NT2/D1 (cell line): Measurements from ENCODE around the gene BUD23.

Experiments
- DNase-seq: peaks from one replicate; pipeline ENCODE4 v3.0.0-alpha.2; 2011; ENCODE audit warnings: low read depth, low spot score
- H3K27me3 ChIP-seq: 2 replicates; pipeline ENCODE4 v1.6.0; 2011; ENCODE audit warnings: mild to moderate bottlenecking; ENCODE audit not compliant: insufficient read length, insufficient read depth
- H3K36me3 ChIP-seq: 2 replicates; pipeline ENCODE4 v1.6.1; 2011; ENCODE audit warnings: mild to moderate bottlenecking, low read length, mixed read lengths; ENCODE audit not compliant: insufficient read depth, insufficient read length
- H3K4me1 ChIP-seq: 2 replicates; pipeline ENCODE4 v1.5.1; 2011; ENCODE audit not compliant: insufficient read depth, insufficient read length
- H3K4me3 ChIP-seq: 2 replicates; pipeline ENCODE4 v1.5.1; 2011; ENCODE audit warnings: low read depth; ENCODE audit not compliant: insufficient read length
- H3K9ac ChIP-seq: 2 replicates; pipeline ENCODE4 v1.6.0; 2011; ENCODE audit warnings: low read depth; ENCODE audit not compliant: insufficient read length
- H3K9me3 ChIP-seq: 2 replicates; pipeline ENCODE4 v1.5.1; 2011; ENCODE audit warnings: mild to moderate bottlenecking, low read length; ENCODE audit not compliant: insufficient read depth
- SUZ12 ChIP-seq: IDR thresholded peaks from 2 replicates; pipeline ENCODE4 v1.6.1; 2011; ENCODE audit not compliant: insufficient read length, insufficient read depth; ENCODE audit errors: extremely low read depth
- YY1 ChIP-seq: IDR thresholded peaks from 2 replicates; pipeline ENCODE4 v1.6.1; 2011; ENCODE audit not compliant: insufficient read length, insufficient read depth
- ZNF274 ChIP-seq: IDR thresholded peaks from 2 replicates; pipeline ENCODE4 v1.6.1; 2011; ENCODE audit warnings: mild to moderate bottlenecking, low read depth, low read length

Gene BUD23

DNA sequence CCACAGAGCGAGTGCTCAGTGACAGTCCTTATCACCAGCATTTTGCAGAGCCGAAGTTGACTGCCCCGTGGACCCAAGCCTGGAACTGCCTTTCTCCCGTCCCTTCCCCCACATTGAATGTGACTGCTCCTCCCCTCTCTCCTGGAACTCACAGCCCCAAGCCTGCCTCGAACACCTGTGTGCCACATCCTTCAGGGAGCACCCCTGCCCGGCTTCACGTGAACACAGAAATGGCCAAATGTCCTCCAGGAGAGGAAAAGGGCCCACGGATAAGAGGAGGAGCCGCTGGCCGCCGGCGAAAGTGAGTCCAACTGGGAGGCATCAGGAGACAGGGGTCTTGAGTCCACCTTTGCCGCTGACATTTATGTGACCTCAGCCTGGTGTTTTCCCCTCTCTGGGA, 19.8 kb downstream of the BUD23 start:
- H3K4me1 ChIP-seq = peaks cover 20% of the 10 kb centered on the region
- peak overlapping the region; percentile 59 for H3K9ac ChIP-seq
- TF ChIP-seq SUZ12 (no peak), YY1 (no peak), ZNF274 (no peak)
- H3K4me3 ChIP-seq = peak overlapping the region; percentile 5
- DNase-seq = no peak
- no peaks in the 10 kb centered on the region for H3K27me3 ChIP-seq
- peaks cover 64% of the 10 kb centered on the region for H3K36me3 ChIP-seq
- no peaks in the 10 kb centered on the region for H3K9me3 ChIP-seq

GRCh38 chr7:73703757-73704639, 20.6 kb downstream of the BUD23 start:
- Histone ChIP-seq H3K4me1 (peaks cover 20% of the 10 kb centered on the region), H3K36me3 (peaks cover 63% of the 10 kb centered on the region), H3K9me3 (no peaks in the 10 kb centered on the region), H3K9ac (peak overlapping the region; percentile 74), H3K4me3 (peak overlapping the region; percentile 5), H3K27me3 (no peaks in the 10 kb centered on the region)
- no peak for DNase-seq
- TF ChIP-seq ZNF274 = no peak
- no peak for TF ChIP-seq SUZ12
- no peak for TF ChIP-seq YY1

- Histone ChIP-seq H3K27me3 (no peaks in the 10 kb centered on the region), H3K9ac (peak overlapping the region; percentile 74), H3K4me1 (peaks cover 20% of the 10 kb centered on the region), H3K4me3 (no peak overlapping the region), H3K9me3 (no peaks in the 10 kb centered on the region), H3K36me3 (peaks cover 55% of the 10 kb centered on the region)
- DNase-seq = no peak
- TF ChIP-seq ZNF274 = no peak
- TF ChIP-seq YY1 = no peak
- no peak for TF ChIP-seq SUZ12
Observed at GRCh38 chr7:73704640-73705550, 21.5 kb downstream of the BUD23 start.

DNA sequence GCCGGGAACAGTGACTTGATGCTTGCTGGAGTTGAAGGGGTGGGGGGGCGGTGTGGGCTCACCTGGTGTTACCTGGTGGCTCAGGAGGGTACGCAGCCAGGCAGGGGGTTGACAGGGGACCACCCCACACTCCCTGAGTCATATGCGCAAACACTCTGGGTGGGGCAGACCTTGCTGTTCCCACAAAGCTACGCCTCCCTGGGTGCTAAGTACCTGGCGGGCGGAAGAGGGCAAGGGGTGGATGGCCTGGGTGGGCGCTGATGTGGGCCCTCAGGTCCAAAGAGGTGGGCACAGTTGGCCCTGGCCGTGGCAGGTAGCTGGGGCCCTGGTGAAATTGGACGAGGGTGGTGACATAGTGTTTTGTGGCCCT, 22.1 kb downstream of the BUD23 start:
- Histone ChIP-seq H3K9ac (no peak overlapping the region), H3K4me1 (peaks cover 20% of the 10 kb centered on the region), H3K36me3 (peaks cover 49% of the 10 kb centered on the region), H3K9me3 (no peaks in the 10 kb centered on the region), H3K4me3 (no peak overlapping the region), H3K27me3 (no peaks in the 10 kb centered on the region)
- TF ChIP-seq SUZ12 = no peak
- TF ChIP-seq YY1 = no peak
- no peak for TF ChIP-seq ZNF274
- no peak for DNase-seq

DNA sequence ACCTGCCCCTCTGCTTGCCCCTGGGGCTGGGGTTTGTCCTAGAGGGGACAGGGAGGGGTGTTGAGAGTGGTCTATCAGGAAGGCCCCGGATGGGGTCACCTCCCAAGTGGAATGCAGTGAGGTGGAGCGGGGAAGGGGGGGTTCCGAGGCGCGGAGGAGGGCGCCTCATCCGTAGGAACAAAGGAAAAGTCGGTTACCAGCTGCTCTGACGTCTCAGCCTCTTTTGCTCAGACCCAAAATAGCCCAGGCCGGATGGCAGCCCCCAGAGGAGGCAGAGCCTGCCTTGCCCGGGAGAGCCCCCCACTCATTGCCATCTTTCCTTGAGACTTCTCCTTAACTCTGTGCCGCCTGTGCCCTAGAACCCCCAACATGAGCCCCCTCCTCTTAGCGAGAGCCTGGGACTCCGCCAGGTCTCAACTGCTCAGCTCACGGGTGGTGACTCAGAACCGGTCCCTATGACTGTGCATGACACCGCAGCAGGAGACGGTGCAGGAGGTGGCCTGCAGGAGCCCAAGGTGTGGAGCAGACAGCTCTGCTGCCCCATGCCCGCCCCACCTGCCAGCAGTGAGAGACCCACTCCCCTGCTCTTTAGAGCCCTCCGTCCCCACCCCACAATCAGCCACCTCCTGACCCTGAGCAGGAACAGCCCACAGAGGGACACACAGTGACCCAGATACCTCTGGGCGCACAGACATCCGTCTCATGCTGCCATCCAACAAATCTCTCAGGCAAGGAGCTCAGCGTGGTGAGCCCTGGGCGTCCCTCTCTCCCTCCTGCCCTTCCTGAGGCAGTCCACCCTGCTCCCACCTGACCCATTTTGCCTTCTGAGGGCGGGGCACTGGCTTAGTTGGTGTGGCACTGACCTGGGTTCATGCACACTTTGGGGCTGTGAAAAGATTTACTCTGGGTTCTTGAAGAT, 23.0 kb downstream of the BUD23 start:
- Histone ChIP-seq H3K4me1 (peaks cover 20% of the 10 kb centered on the region), H3K9me3 (no peaks in the 10 kb centered on the region), H3K9ac (no peak overlapping the region), H3K27me3 (no peaks in the 10 kb centered on the region), H3K4me3 (no peak overlapping the region), H3K36me3 (peaks cover 42% of the 10 kb centered on the region)
- TF ChIP-seq SUZ12 = no peak
- no peak for TF ChIP-seq ZNF274
- TF ChIP-seq YY1 = no peak
- no peak for DNase-seq

DNA sequence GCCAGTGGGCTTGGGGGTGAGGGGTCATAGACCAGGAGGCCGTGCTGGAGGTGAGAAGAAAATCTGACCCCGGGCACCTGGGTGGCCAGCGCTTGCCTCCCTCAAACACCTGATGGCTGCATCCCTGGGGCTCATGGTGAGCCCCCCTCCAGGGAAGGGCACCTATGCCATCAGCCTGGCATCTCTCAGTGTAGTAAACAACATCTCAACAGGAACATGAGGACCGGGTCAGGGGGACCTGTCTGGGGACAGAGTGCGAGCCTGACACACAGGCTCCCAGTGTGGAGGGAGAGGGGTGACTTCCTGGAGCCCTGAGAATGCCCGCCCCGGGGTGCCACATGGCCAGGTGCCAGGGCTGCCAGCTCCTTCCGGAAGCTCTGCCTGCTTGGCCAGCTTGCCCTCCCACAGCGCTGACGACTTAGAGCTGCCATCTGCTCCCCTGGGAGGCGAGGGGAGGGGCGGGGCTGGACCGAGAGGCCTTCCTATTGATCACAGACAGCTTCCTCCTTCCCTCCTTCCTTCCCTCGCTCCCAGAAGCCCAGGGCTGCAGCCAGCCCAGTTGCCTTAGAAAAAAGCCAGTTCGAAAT, 23.7 kb downstream of the BUD23 start:
- TF ChIP-seq SUZ12 (no peak), YY1 (no peak), ZNF274 (no peak)
- no peaks in the 10 kb centered on the region for H3K27me3 ChIP-seq
- H3K9ac ChIP-seq = no peak overlapping the region
- H3K9me3 ChIP-seq = no peaks in the 10 kb centered on the region
- peaks cover 36% of the 10 kb centered on the region for H3K36me3 ChIP-seq
- H3K4me3 ChIP-seq = no peak overlapping the region
- peaks cover 20% of the 10 kb centered on the region for H3K4me1 ChIP-seq
- no peak for DNase-seq
